GM12874 (cell line): ENCODE measurements around the gene GALE.

Source experiments
- CTCF ChIP-seq: IDR thresholded peaks from 2 replicates; pipeline ENCODE4 v1.5.1; 2011; ENCODE audit warnings: low read depth, mild to moderate bottlenecking, control low read depth, low read length, moderate library complexity; ENCODE audit not compliant: insufficient read depth

The GALE gene

GRCh38 chr1:23800400-23801337, at the start of gene GALE:
Gene GALE, minus strand, starts transcription at chr1:23800754. Its CDS starts 1,747 bp downstream, at chr1:23799007.
- no peak for TF ChIP-seq CTCF

- TF ChIP-seq CTCF = no peak
Measured at GRCh38 chr1:23848673-23849616, 48.4 kb upstream of the GALE start.

GRCh38 chr1:23845163-23845562, 44.6 kb upstream of the GALE start:
- TF ChIP-seq CTCF = no peak

GRCh38 chr1:23843644-23844043, 43.1 kb upstream of the GALE start:
- no peak for TF ChIP-seq CTCF

GRCh38 chr1:23838401-23838866, 37.9 kb upstream of the GALE start:
- TF ChIP-seq CTCF = no peak

- no peak for TF ChIP-seq CTCF
Measured at GRCh38 chr1:23837908-23838307, 37.4 kb upstream of the GALE start.

- no peak for TF ChIP-seq CTCF
Measured at GRCh38 chr1:23836037-23836436, 35.5 kb upstream of the GALE start.
